ENCODE measurements around the gene OR51M1.

The OR51M1 gene

GRCh38 chr11:5369789-5370188 is 13.8 kb upstream of the OR51M1 start:
- peaks cover 57% of the 10 kb centered on the region for H3K27me3 ChIP-seq (ENCODE audit: insufficient read depth, low read depth, severe bottlenecking)
- H3K27ac ChIP-seq, result no peak overlapping the region
- peaks cover 2% of the 10 kb centered on the region for H3K9me3 ChIP-seq (ENCODE audit: severe bottlenecking)
- H3K36me3 ChIP-seq, result no peaks in the 10 kb centered on the region
- no peak for DNase-seq
- TF ChIP-seq CTCF (IDR thresholded peaks at IDR 0.05; ENCODE audit: low read depth, low read length), result no peak
- H3K4me3 ChIP-seq (ENCODE audit: low read depth, low read length), result no peak overlapping the region

- DNase-seq, result peak; percentile 56
- peak; percentile 82 for TF ChIP-seq CTCF (IDR thresholded peaks at IDR 0.05; ENCODE audit: low read depth, low read length)
- H3K27me3 ChIP-seq (ENCODE audit: insufficient read depth, low read depth, severe bottlenecking), result peaks cover 44% of the 10 kb centered on the region
These were observed 2.8 kb upstream of the OR51M1 start for GRCh38 chr11:5380740-5381342.

GRCh38 chr11:5384335-5384734 is 723 bp downstream of the OR51M1 start:
- Histone ChIP-seq H3K4me3 (ENCODE audit: low read depth, low read length) (no peak overlapping the region), H3K36me3 (no peaks in the 10 kb centered on the region), H3K27me3 (ENCODE audit: insufficient read depth, low read depth, severe bottlenecking) (peaks cover 57% of the 10 kb centered on the region), H3K9me3 (ENCODE audit: severe bottlenecking) (no peaks in the 10 kb centered on the region), H3K27ac (no peak overlapping the region)
- TF ChIP-seq CTCF (IDR thresholded peaks at IDR 0.05; ENCODE audit: low read depth, low read length), result no peak
- no peak for DNase-seq

More at GRCh38 chr11:5380740-5381342, 2.8 kb upstream of the OR51M1 start:
- Histone ChIP-seq H3K4me3 (ENCODE audit: low read depth, low read length) (no peak overlapping the region), H3K27ac (no peak overlapping the region), H3K36me3 (no peaks in the 10 kb centered on the region), H3K9me3 (ENCODE audit: severe bottlenecking) (no peaks in the 10 kb centered on the region)

- Histone ChIP-seq H3K27ac (no peak overlapping the region), H3K9me3 (ENCODE audit: severe bottlenecking) (no peaks in the 10 kb centered on the region), H3K36me3 (no peaks in the 10 kb centered on the region), H3K27me3 (ENCODE audit: insufficient read depth, low read depth, severe bottlenecking) (peaks cover 54% of the 10 kb centered on the region), H3K4me3 (ENCODE audit: low read depth, low read length) (no peak overlapping the region)
- DNase-seq, result no peak
- no peak for TF ChIP-seq CTCF (IDR thresholded peaks at IDR 0.05; ENCODE audit: low read depth, low read length)
These were observed 6.6 kb downstream of the OR51M1 start for GRCh38 chr11:5390210-5390609.

- peaks cover 41% of the 10 kb centered on the region for H3K27me3 ChIP-seq (ENCODE audit: insufficient read depth, low read depth, severe bottlenecking)
- DNase-seq, result no peak
- no peak for TF ChIP-seq CTCF (IDR thresholded peaks at IDR 0.05; ENCODE audit: low read depth, low read length)
- H3K4me3 ChIP-seq (ENCODE audit: low read depth, low read length), result no peak overlapping the region
- no peaks in the 10 kb centered on the region for H3K36me3 ChIP-seq
- no peak overlapping the region for H3K27ac ChIP-seq
- H3K9me3 ChIP-seq (ENCODE audit: severe bottlenecking), result no peaks in the 10 kb centered on the region
These were observed 10.5 kb downstream of the OR51M1 start for GRCh38 chr11:5394091-5394490.

GRCh38 chr11:5398936-5399335 is 15.3 kb downstream of the OR51M1 start:
- Histone ChIP-seq H3K36me3 (no peaks in the 10 kb centered on the region), H3K4me3 (ENCODE audit: low read depth, low read length) (no peak overlapping the region), H3K9me3 (ENCODE audit: severe bottlenecking) (no peaks in the 10 kb centered on the region), H3K27me3 (ENCODE audit: insufficient read depth, low read depth, severe bottlenecking) (peaks cover 51% of the 10 kb centered on the region), H3K27ac (no peak overlapping the region)
- no peak for DNase-seq
- no peak for TF ChIP-seq CTCF (IDR thresholded peaks at IDR 0.05; ENCODE audit: low read depth, low read length)

Measured in WERI-Rb-1 (cell line).